ENCODE data around the gene MGAT3.
"Not testable (repeated sequence)": the region's sequence is repeated elsewhere in the genome, so short reads cannot be mapped to it uniquely, and the experiment has no call there.

Gene MGAT3

GRCh38 chr22:39456522-39457197 is at the start of gene MGAT3:
TSS of gene MGAT3 (plus strand) at chr22:39457012. CDS start at chr22:39487348, 30,336 bp downstream.
- DNase-seq: no peak

- DNase-seq: no peak
These were observed 48.6 kb upstream of the MGAT3 start for GRCh38 chr22:39408173-39408572.

DNA sequence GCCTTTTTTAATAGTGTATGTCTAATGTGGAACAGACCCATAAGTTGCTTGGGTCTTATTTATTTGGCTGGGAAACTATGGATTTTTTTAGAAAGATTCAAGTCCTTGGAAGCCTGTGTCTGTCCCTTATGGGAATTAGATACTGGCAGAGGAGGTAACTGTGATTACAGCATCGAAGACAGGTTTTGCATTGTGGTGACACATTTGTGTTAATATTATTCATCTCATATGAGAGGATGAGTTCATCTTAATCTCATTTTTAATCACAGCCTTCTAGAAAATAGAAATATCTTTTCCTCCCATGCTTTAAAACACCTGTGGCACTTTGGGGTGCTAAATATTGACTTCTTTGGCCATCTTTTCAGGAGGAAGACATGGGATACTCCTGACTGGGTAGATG is 48.0 kb upstream of the MGAT3 start:
- no peak for DNase-seq

DNA sequence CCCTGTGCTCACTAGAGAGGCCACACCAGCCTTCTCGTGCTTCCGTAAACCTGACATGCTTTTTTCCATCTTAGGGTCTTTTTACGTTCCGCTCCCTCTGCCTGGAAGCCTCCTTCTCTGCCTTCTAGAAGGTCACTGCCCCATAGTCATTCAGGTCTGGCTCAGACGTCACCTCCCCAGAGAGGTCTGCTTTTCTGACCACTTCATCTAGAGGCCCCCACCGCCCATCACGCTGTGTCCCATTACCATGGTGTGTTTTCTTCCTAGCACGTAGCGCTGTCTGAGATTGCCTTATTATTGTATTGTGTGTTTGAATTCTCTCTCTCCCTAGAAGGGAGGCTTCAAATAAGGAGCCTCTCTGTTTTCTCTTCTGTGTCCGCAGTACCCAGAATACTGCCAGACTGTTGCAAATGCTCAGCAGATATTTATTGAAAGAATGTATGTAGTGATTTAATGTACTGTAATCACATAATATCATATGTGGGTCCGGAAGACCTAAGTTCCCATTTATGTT is 47.2 kb upstream of the MGAT3 start:
- no peak for DNase-seq

- no peak for DNase-seq
These were observed 46.5 kb upstream of the MGAT3 start for GRCh38 chr22:39410264-39410663.

DNA sequence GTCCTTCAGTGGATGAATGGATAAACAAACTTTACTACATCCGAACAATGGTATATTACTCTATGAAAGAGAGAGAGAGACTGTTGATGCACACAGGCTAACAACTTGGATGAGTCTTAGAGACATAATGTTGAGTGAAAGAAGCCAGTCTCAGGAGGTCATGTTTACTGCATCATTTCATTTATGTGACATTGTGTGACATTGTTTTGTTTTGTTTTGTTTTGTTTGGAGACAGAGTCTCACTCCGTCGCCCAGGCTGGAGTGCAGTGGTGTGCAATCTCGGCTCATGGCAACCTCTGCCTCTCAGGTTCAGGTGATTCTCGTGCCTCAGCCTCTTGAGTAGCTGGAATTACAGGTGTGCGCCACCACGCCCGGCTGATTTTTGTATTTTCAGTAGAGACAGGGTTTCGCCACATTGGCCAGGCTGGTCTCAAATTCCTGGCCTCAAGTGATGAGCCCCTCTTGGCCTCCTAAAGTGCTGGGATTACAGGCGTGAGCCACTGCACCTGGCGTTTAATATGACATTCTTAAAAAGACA is 44.9 kb upstream of the MGAT3 start:
- not testable (repeated sequence) for DNase-seq

DNA sequence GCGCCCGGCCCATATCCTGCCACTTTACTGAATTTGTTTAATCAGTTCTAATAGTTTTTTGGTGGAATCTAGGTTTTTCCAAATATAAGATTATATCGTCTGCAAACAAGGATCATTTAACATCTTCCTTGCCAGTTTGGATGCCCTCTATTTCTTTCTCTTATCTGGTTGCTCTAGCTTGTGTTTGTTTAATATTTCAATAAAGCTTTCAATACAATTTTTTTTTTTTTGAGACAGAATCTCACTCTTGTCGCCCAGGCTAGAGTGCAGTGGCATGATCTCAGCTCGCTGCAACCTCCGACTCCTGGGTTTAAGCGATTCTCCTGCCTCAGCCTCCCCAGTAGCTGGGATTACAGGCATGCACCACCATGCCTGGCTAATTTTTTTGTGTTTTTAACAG is 43.6 kb upstream of the MGAT3 start:
- DNase-seq: not testable (repeated sequence)

GRCh38 chr22:39414377-39414776 is 42.4 kb upstream of the MGAT3 start:
- DNase-seq: peak; percentile 30

DNA sequence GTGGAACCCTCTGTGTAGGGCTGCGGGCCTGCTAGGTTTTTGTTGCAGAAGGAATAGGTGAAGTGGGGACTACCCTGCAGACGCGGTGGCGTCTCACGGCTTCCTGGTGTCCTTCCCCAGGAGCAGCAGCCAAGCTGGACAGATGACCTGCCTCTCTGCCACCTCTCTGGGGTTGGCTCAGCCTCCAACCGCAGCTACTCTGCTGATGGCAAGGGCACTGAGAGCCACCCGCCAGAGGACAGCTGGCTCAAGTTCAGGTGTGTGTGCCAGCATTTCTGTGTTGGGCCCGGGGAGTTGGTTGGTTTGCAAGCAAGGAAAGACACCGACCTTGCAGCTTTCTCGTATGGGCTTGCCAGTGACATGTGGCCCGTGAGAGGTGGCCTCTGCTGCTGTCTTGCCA is 41.9 kb upstream of the MGAT3 start:
- DNase-seq: no peak

DNA sequence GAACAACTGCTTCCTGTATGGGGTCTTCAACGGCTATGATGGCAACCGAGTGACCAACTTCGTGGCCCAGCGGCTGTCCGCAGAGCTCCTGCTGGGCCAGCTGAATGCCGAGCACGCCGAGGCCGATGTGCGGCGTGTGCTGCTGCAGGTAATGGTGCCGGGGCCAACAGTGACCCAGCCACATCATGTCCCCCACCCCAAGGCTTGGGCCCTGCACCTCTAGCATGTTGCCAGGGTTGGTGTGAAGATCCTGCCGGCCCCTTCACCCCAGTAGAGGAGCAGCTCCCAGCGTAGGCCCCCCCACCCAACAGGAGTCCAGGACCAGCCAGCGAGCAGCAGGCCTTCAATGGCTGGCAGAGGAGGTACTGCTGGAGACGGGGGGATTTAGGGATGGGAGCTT is 41.3 kb upstream of the MGAT3 start:
- DNase-seq: no peak

GRCh38 chr22:39416319-39416718 is 40.5 kb upstream of the MGAT3 start:
- DNase-seq: peak; percentile 47

DNA sequence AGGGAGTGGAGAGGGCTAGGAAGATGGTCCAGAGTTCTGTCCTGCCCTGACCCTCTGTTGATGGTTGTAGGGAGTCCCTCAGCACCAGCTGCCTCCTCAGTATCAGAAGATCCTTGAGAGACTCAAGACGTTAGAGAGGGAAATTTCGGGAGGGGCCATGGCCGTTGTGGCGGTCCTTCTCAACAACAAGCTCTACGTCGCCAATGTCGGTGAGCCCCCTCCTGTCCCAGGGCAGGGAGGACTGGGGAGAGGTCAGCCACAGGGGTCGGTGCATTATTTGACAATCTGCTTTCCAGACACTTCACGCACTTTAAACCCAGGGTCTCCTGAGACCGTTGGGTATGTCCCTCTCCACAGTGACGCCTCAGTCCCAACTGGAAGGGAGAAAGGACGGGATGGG is 39.2 kb upstream of the MGAT3 start:
- DNase-seq: no peak

GRCh38 chr22:39418696-39419095 is 38.1 kb upstream of the MGAT3 start:
- DNase-seq: no peak

GRCh38 chr22:39419096-39419495 is 37.7 kb upstream of the MGAT3 start:
- DNase-seq: no peak

DNA sequence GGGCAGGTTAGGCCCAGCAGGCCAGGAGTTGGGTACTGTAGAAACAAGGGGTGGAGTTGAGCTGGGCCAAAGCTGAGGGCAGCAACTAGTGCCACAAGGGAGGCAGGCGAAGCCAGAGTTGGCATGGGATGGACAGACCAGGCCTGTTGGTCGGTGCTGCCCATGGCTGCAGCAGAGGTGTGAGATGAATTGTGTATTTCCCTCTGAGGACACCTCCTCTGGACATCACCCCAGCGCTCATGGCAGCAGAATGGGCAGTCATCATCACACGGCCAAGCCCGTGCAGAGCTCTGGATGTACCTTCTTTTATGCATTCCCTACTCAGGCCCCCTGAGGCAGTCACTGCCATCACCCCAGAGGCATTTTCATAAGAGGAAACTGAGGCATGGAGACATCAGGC is 36.9 kb upstream of the MGAT3 start:
- no peak for DNase-seq

DNA sequence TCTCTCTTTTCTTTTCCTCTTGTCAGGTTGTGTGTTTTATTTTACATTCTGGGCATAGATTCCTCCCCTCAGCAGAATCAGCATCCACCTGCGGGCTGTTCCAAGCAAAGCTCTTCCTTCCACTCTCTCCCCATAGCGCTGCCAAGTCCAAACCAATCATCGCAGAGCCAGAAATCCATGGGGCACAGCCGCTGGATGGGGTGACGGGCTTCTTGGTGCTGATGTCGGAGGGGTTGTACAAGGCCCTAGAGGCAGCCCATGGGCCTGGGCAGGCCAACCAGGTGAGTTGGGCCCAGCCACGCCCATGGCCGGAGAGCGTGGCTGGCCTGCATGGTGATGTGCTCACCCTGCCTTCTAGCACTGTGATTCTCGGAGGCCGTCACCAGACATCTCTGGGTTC is 35.1 kb upstream of the MGAT3 start:
- DNase-seq: no peak

DNA sequence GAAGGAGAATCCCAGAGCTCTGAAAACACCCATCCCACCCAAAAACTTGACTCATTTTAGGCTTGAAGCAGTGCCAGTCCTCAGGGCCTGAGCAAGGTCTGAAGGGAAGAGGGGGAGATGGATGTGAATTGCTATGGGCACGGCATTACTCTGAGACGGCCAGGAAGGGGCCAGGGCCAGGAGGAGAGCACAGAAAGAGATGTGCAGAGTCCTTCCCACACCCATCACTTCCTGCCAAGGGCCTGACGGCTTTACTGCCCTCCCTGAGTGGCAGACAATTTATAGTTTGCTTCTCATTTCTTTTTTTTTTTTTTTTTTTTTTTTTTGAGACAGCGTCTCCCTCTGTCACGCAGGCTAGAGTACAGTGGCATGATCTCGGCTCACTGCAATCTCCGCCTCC is 34.7 kb upstream of the MGAT3 start:
- no peak for DNase-seq

DNA sequence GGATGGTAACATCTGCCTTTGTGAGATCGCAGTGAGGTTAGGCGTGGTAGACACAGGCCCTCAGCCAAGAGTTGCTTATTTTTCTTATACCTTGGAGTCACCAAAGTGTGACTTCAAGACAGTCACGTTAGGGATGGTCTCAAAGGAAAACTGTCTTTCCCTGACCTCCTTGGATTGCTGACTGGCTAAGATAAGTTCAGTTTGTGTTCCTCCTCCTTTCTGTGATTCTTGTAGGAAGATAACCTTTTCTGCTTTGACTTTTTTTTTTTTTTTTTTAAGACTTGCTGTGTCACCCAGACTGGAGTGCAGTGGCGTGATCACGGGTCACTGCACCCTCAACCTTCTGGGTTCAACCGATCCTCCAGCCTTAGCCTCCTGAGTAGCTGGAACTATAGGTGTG is 34.1 kb upstream of the MGAT3 start:
- DNase-seq: no peak

GRCh38 chr22:39423976-39424375 is 32.8 kb upstream of the MGAT3 start:
- no peak for DNase-seq

GRCh38 chr22:39426380-39427043 is 30.3 kb upstream of the MGAT3 start:
- no peak for DNase-seq

- no peak for DNase-seq
These were observed 28.8 kb upstream of the MGAT3 start for GRCh38 chr22:39427751-39428596.

DNA sequence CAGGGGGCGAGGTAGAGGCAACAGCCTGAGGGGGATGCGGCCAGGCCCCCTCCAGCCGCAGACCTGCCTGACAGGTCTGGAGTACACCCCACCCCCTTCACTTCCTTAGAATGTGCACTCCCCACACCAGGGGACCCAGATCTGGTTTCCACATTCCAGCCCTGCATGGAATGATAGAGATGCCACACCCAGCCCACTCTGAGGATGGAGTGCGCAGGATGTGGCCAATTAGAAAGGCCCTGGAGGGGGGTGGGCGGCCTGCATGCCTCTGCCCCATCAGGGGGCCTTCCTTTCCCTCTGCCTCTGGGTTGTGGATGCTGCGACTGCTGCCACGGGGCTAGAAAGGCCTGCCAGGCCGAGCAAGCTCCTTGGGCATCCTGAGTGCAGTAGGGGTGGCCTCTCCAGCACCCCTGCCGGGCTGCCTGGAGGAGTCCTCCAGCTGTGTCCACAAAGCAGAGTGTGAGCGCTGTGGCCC is 28.2 kb upstream of the MGAT3 start:
- DNase-seq: no peak

- no peak for DNase-seq
These were observed 27.6 kb upstream of the MGAT3 start for GRCh38 chr22:39429186-39429585.
